RWPE2 (cell line): ENCODE results near the gene PRR13.
"Not testable (repeated sequence)": the region's sequence is repeated elsewhere in the genome, so short reads cannot be mapped to it uniquely, and the experiment has no call there.

ENCODE experiments used
- ATAC-seq: fragments of 200-7000 bp; cut with Tn5 transposase; 3 replicates; pipeline ENCODE4 v1.9.1; 2021; ENCODE audit warnings: low read depth
- DNase-seq: peaks from one replicate; pipeline ENCODE4 v3.0.0-alpha.2; 2020; ENCODE audit warnings: low spot score
- H3K27ac ChIP-seq: fragments of 450-650 bp; 2 replicates; pipeline ENCODE4 v1.5.1; 2017; ENCODE audit warnings: mild to moderate bottlenecking; ENCODE audit not compliant: poor library complexity, severe bottlenecking
- H3K27me3 ChIP-seq: fragments of 250-450 bp; sonication (Bioruptor Pico); 2 replicates; pipeline ENCODE4 v1.5.1; 2021; ENCODE audit warnings: mild to moderate bottlenecking, moderate library complexity; ENCODE audit not compliant: insufficient read depth, poor library complexity, severe bottlenecking
- H3K36me3 ChIP-seq: fragments of 250-450 bp; sonication (Bioruptor Pico); 2 replicates; pipeline ENCODE4 v1.5.1; 2020; ENCODE audit warnings: low read depth, mild to moderate bottlenecking, moderate library complexity
- H3K4me1 ChIP-seq: fragments of 250-450 bp; sonication (Bioruptor Pico); 2 replicates; pipeline ENCODE4 v1.5.1; 2021; ENCODE audit warnings: mild to moderate bottlenecking, moderate library complexity; ENCODE audit not compliant: insufficient read depth, poor library complexity, severe bottlenecking
- H3K4me3 ChIP-seq: fragments of 250-450 bp; sonication (Bioruptor Pico); 2 replicates; pipeline ENCODE4 v1.5.1; 2021; ENCODE audit warnings: mild to moderate bottlenecking, moderate library complexity; ENCODE audit not compliant: severe bottlenecking
- H3K9me3 ChIP-seq: fragments of 250-450 bp; sonication (Bioruptor Pico); 2 replicates; pipeline ENCODE4 v1.5.1; 2021; ENCODE audit warnings: mild to moderate bottlenecking, moderate library complexity; ENCODE audit not compliant: severe bottlenecking
- CTCF ChIP-seq: fragments of 450-650 bp; IDR thresholded peaks from one replicate; pipeline ENCODE4 v1.5.1; 2017; ENCODE audit warnings: mild to moderate bottlenecking, moderate library complexity; ENCODE audit not compliant: poor library complexity, severe bottlenecking

PRR13 gene

GRCh38 chr12:53419756-53420155 is 21.8 kb upstream of the PRR13 start:
- ATAC-seq, result no peak
- DNase-seq, result no peak
- no peak overlapping the region for H3K27ac ChIP-seq
- no peaks in the 10 kb centered on the region for H3K9me3 ChIP-seq
- peaks cover 4% of the 10 kb centered on the region for H3K4me1 ChIP-seq
- no peak overlapping the region for H3K4me3 ChIP-seq
- H3K27me3 ChIP-seq, result no peaks in the 10 kb centered on the region
- TF ChIP-seq CTCF, result no peak
- H3K36me3 ChIP-seq, result no peaks in the 10 kb centered on the region

- DNase-seq, result not testable (repeated sequence)
These were observed 19.3 kb upstream of the PRR13 start for GRCh38 chr12:53422247-53422646.

GRCh38 chr12:53423597-53423996 is 17.9 kb upstream of the PRR13 start, which contains the start of gene AMHR2:
Gene AMHR2, plus strand, starts transcription at chr12:53423855. Its CDS starts 80 bp downstream, at chr12:53423935.
- H3K27ac ChIP-seq, result no peak within 1 kb of the TSS

More at GRCh38 chr12:53422247-53422646, 19.3 kb upstream of the PRR13 start:
- not testable (repeated sequence) for ATAC-seq, H3K9me3 ChIP-seq, H3K27ac ChIP-seq, H3K36me3 ChIP-seq, H3K4me3 ChIP-seq, H3K27me3 ChIP-seq, H3K4me1 ChIP-seq

GRCh38 chr12:53424626-53425514 is 16.7 kb upstream of the PRR13 start:
- Histone ChIP-seq H3K36me3 (no peaks in the 10 kb centered on the region), H3K4me3 (no peak overlapping the region), H3K9me3 (no peaks in the 10 kb centered on the region), H3K27me3 (no peaks in the 10 kb centered on the region), H3K4me1 (peaks cover 17% of the 10 kb centered on the region), H3K27ac (no peak overlapping the region)
- TF ChIP-seq CTCF, result no peak
- ATAC-seq, result no peak
- no peak for DNase-seq

More at GRCh38 chr12:53423597-53423996, 17.9 kb upstream of the PRR13 start, which contains the start of gene AMHR2:
- ATAC-seq, result no peak
- no peak for DNase-seq
- no peak for TF ChIP-seq CTCF
- H3K4me3 ChIP-seq, result no peak within 1 kb of the TSS
- no peaks in the 10 kb centered on the region for H3K9me3 ChIP-seq
- no peaks in the 10 kb centered on the region for H3K27me3 ChIP-seq
- peaks cover 14% of the 10 kb centered on the region for H3K4me1 ChIP-seq
- no peaks in the 10 kb centered on the region for H3K36me3 ChIP-seq

- no peak for TF ChIP-seq CTCF
- Histone ChIP-seq H3K27me3 (no peaks in the 10 kb centered on the region), H3K4me3 (no peak overlapping the region), H3K27ac (no peak overlapping the region), H3K9me3 (no peaks in the 10 kb centered on the region), H3K4me1 (peaks cover 17% of the 10 kb centered on the region), H3K36me3 (no peaks in the 10 kb centered on the region)
- ATAC-seq (no peak), DNase-seq (no peak)
These were observed 15.9 kb upstream of the PRR13 start for GRCh38 chr12:53425515-53426150.
